DND-41 (cell line): ENCODE data around the gene CC2D2A.

ENCODE experiments used
- ATAC-seq: fragments of 200-7000 bp; cut with Tn5 transposase; 3 replicates; pipeline ENCODE4 v1.9.1; 2021; ENCODE audit warnings: low read depth; ENCODE audit not compliant: insufficient read depth
- DNase-seq: peaks from one replicate; pipeline ENCODE4 v3.0.0-alpha.2; 2020
- H2AFZ ChIP-seq: 2 replicates; pipeline ENCODE4 v1.6.0; 2012; ENCODE audit warnings: low read depth, low read length
- H3K27ac ChIP-seq: 2 replicates; pipeline ENCODE4 v1.5.1; 2012; ENCODE audit warnings: low read length, inconsistent platforms
- H3K27me3 ChIP-seq: fragments of 200-600 bp; sonication (generic); 2 replicates; pipeline ENCODE4 v1.6.0; 2012; ENCODE audit warnings: low read length, mild to moderate bottlenecking, inconsistent platforms; ENCODE audit not compliant: insufficient read depth, poor library complexity
- H3K36me3 ChIP-seq: 2 replicates; pipeline ENCODE4 v1.5.1; 2012; ENCODE audit warnings: low read length, inconsistent platforms; ENCODE audit not compliant: insufficient read depth
- H3K4me1 ChIP-seq: 2 replicates; pipeline ENCODE4 v1.5.1; 2012; ENCODE audit warnings: mild to moderate bottlenecking, low read length; ENCODE audit not compliant: insufficient read depth
- H3K4me2 ChIP-seq: 2 replicates; pipeline ENCODE4 v1.6.0; 2012; ENCODE audit warnings: mild to moderate bottlenecking, moderate library complexity, low read length, inconsistent platforms; ENCODE audit not compliant: insufficient read depth
- H3K4me3 ChIP-seq, 2 experiments: fragments of 200-600 bp in 1 of 2; shearing (Covaris generic) in 1 of 2; 2 replicates each; pipeline ENCODE4 v1.5.1; 2012 to 2016; ENCODE audit warnings: inconsistent platforms in 2 of 2, low read length in 2 of 2, mild to moderate bottlenecking in 2 of 2, low read depth in 1 of 2, moderate library complexity in 1 of 2
- H3K79me2 ChIP-seq: 2 replicates; pipeline ENCODE4 v1.6.0; 2012; ENCODE audit warnings: low read length, inconsistent platforms; ENCODE audit not compliant: insufficient read depth
- H3K9ac ChIP-seq: 2 replicates; pipeline ENCODE4 v1.6.0; 2012; ENCODE audit warnings: low read depth, mild to moderate bottlenecking, inconsistent platforms, low read length, moderate library complexity
- H3K9me3 ChIP-seq: 2 replicates; pipeline ENCODE4 v1.5.1; 2012; ENCODE audit warnings: low read length, moderate library complexity, mild to moderate bottlenecking, inconsistent platforms; ENCODE audit not compliant: insufficient read depth, severe bottlenecking
- H4K20me1 ChIP-seq: 2 replicates; pipeline ENCODE4 v1.6.0; 2012; ENCODE audit warnings: low read length; ENCODE audit not compliant: insufficient read depth
- CTCF ChIP-seq: IDR thresholded peaks from 2 replicates; pipeline ENCODE4 v1.5.1; 2012; ENCODE audit warnings: borderline replicate concordance, low read length, moderate library complexity, mild to moderate bottlenecking; ENCODE audit not compliant: poor library complexity, severe bottlenecking; ENCODE audit errors: extremely low read depth
- EZH2 ChIP-seq: IDR thresholded peaks from 3 replicates; pipeline ENCODE4 v1.6.1; 2012; ENCODE audit warnings: borderline replicate concordance, low read depth, mild to moderate bottlenecking, moderate library complexity, low read length, inconsistent platforms; ENCODE audit not compliant: severe bottlenecking

The CC2D2A gene

GRCh38 chr4:15481961-15482745, 12.5 kb downstream of the CC2D2A start:
- Histone ChIP-seq H3K79me2 (no peaks in the 10 kb centered on the region), H3K27me3 (no peaks in the 10 kb centered on the region), H3K36me3 (no peaks in the 10 kb centered on the region), H2AFZ (no peak overlapping the region), H3K9ac (no peak overlapping the region), H3K4me2 (no peak overlapping the region), H3K27ac (no peak overlapping the region), H3K4me3 (no peak overlapping the region), H4K20me1 (no peaks in the 10 kb centered on the region), H3K9me3 (no peaks in the 10 kb centered on the region), H3K4me1 (no peaks in the 10 kb centered on the region)
- no peak for TF ChIP-seq CTCF
- TF ChIP-seq EZH2 = no peak
- no peak for DNase-seq
- ATAC-seq = no peak

GRCh38 chr4:15482842-15483241, 13.2 kb downstream of the CC2D2A start:
- H3K4me1 ChIP-seq = no peaks in the 10 kb centered on the region
- H3K36me3 ChIP-seq = no peaks in the 10 kb centered on the region
- H3K4me2 ChIP-seq = no peak overlapping the region
- no peak overlapping the region for H3K4me3 ChIP-seq
- no peaks in the 10 kb centered on the region for H4K20me1 ChIP-seq
- no peaks in the 10 kb centered on the region for H3K9me3 ChIP-seq
- ATAC-seq (no peak), DNase-seq (no peak)
- H2AFZ ChIP-seq = no peak overlapping the region
- TF ChIP-seq EZH2 = no peak
- TF ChIP-seq CTCF = no peak
- H3K27me3 ChIP-seq = no peaks in the 10 kb centered on the region
- H3K9ac ChIP-seq = no peak overlapping the region
- no peaks in the 10 kb centered on the region for H3K79me2 ChIP-seq
- no peak overlapping the region for H3K27ac ChIP-seq

GRCh38 chr4:15488136-15488535, 18.5 kb downstream of the CC2D2A start:
- H3K27me3 ChIP-seq = no peaks in the 10 kb centered on the region
- no peak overlapping the region for H3K4me3 ChIP-seq
- H3K9ac ChIP-seq = no peak overlapping the region
- H3K27ac ChIP-seq = no peak overlapping the region
- ATAC-seq = no peak
- DNase-seq = no peak
- no peaks in the 10 kb centered on the region for H3K79me2 ChIP-seq
- TF ChIP-seq EZH2 = no peak
- TF ChIP-seq CTCF = no peak
- no peak overlapping the region for H2AFZ ChIP-seq
- H3K9me3 ChIP-seq = no peaks in the 10 kb centered on the region
- no peak overlapping the region for H3K4me2 ChIP-seq
- H3K4me1 ChIP-seq = no peaks in the 10 kb centered on the region
- no peaks in the 10 kb centered on the region for H3K36me3 ChIP-seq
- H4K20me1 ChIP-seq = no peaks in the 10 kb centered on the region
